NCI-H345 treated with DMSO at 0.1 percent for 48 hours (cell line): ENCODE results near the gene ESRRA.
A peak's percentile ranks its signal among the peaks of the same experiment; 100 is the strongest.
"Not testable (repeated sequence)": the region's sequence is repeated elsewhere in the genome, so short reads cannot be mapped to it uniquely, and the experiment has no call there.

Source experiments
- DNase-seq: peaks from one replicate; lab custom pipeline; 2025; ENCODE audit not compliant: unreplicated experiment; lab: John Stamatoyannopoulos, UW

The ESRRA gene

DNA sequence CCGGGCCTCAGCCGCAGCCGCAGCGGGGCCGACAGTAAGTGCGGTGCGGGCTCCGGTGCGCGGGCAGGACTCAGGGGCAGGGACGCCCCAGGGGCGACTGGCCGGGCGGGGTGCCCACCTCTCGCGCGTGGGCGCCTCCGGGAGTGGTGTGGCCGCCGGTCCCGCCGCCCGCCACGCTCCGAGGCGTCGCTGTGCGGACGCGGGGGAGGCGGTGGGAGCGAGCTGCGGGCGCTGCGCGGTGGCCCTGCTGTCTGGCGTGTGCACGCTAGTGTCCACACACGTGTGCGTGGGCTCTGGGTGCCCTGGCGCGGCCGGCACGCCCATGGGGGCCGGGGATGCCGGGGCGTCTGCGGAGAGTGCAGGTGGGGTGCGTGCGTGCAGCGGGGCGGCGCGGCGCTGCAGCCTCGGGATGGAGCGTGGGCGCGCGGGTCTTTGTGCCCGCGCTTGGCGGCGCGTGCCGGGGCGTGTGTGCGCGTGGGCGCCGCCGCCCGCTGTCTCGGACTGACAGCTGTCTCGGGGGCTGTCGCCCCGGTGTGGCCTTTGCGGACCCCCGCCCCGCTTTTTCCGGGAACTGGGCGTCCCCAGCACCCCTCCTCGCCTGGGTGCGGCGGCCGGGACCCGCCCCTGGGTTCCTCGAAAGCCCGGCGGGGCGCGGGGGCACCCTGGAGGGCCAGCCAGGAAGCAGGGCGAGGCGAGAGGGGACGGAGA is 13.4 kb upstream of the ESRRA start:
- DNase-seq: no peak

DNA sequence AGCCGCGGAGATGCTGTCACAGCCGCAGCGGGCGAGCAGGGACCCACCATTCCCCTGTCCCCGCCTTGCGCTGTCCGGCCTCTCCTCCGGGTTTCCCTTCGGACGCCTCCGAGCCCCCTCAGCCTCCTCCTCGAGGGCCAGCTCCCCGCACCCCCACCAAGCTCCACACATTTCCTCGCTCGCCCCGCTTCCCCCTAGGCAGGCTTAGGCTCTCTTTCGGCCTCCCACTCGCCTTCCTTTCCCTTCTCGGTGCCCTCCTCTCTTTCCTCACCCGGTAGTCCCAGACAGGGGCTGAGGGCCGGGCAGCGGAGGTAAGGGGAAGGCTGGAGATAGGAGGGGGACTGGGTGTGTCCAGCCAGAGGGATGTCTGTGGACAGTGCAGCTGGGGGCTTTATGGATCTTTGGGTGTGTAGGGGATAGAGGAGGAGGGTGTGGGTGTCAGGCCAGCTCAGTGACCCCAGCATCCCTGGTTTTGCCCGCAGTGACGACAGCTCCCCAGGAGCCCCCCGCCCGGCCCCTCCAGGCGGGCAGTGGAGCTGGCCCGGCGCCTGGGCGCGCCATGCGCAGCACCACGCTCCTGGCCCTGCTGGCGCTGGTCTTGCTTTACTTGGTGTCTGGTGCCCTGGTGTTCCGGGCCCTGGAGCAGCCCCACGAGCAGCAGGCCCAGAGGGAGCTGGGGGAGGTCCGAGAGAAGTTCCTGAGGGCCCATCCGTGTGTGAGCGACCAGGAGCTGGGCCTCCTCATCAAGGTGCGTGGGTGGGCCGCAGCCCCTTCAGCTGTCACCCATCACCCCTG is 12.7 kb upstream of the ESRRA start:
- DNase-seq: no peak

DNA sequence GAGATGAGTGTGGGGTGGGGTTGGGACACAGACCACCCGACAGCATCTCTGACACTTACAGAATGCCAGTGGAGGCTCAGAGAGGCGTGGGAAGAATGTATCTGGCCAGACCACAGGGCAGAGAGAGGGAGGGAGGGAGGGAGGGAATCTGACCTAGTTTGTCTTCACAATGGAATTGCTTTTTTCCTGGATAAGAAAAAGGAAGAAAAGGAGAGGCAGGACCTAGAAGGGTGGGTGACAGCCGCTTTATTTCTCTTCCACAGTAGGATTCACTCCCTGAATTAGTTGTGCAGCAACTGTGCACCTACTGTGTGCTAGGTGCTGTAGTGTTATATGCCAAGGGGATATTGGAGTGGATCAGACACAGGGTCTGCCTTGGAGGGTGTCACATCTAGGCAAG is 10.6 kb upstream of the ESRRA start:
- no peak for DNase-seq

DNA sequence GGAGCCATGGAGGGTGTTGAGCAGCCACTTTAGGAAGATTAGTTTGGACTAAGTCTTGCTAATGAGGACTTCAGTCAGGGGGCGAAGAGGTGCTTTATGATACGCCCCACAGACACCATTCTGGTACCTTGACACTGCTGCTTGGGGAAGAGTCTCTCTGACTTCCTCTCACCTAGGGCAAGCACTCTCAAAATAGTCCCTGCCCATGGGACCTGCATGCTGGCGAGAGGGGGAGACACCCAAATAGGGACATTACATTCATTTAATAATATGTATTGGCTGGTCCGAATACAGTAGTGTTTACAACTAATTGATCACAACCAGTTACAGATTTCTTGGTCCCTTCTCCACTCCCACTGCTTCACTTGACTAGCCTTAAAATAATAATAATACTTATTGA is 9.6 kb upstream of the ESRRA start:
- DNase-seq: no peak

DNA sequence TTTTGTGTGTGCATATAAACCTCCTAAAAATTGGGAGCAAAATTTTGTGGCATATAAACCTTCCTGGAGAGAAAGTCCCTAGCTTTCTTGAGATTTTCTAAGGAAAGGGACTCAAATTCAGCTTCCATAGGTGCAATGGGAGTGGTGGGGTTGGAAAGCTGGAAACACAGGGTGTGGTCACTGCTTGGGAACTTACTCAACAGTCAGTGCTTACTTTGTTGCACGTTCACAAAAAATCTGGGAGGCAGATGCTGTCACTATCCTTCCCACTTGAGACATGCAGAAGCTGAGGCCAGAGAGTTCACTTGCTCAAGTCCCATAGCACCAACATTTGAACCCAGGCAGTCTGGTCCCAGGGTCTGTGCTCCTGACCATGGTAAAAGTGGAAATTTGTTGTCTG is 9.1 kb upstream of the ESRRA start:
- DNase-seq: no peak

DNA sequence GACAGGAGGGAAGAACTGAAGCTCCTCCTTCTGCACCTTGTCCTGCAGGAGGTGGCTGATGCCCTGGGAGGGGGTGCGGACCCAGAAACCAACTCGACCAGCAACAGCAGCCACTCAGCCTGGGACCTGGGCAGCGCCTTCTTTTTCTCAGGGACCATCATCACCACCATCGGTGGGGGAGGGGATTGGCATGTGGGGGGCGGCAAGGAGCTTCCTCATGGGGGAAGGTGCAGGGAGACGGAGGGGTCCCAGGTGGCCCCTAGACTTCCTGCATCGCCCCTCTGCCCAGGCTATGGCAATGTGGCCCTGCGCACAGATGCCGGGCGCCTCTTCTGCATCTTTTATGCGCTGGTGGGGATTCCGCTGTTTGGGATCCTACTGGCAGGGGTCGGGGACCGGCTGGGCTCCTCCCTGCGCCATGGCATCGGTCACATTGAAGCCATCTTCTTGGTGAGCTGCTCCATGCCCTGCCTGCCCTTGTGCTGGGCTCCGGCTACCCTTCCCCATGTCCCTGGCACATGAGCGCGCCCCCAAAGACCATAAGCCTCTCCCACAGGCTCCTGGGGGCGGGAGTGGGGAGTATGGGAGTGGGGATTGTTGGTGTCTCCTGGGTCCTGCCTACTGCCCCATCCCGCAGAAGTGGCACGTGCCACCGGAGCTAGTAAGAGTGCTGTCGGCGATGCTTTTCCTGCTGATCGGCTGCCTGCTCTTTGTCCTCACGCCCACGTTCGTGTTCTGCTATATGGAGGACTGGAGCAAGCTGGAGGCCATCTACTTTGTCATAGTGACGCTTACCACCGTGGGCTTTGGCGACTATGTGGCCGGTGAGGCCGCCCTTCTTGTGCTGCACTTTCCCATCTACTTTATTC is 8.3 kb upstream of the ESRRA start:
- DNase-seq: no peak

DNA sequence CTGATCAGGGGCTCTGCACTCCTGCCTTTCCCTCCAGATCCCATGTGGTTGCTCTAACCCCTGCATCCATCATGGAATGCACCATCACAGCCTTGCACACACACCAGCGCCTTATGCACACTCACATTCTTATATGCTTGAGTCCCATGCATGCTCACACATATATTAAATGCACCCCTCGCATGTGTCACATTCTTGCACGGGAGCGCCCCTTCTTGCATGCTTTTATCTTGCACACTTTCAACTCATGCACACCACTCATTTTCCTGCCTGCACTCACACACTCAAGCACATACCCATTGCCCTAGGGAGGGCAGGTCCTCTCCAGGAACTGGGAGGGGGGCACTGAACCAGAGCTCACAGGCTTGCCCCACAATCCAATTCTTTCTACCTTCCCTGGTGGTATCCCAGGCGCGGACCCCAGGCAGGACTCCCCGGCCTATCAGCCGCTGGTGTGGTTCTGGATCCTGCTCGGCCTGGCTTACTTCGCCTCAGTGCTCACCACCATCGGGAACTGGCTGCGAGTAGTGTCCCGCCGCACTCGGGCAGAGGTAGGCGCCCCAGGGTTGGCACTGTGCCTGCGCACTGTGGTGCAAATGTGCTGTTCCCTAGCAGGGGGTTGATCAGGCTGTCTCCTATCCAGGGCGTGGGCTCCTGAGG is 7.5 kb upstream of the ESRRA start:
- DNase-seq: peak; percentile 56

DNA sequence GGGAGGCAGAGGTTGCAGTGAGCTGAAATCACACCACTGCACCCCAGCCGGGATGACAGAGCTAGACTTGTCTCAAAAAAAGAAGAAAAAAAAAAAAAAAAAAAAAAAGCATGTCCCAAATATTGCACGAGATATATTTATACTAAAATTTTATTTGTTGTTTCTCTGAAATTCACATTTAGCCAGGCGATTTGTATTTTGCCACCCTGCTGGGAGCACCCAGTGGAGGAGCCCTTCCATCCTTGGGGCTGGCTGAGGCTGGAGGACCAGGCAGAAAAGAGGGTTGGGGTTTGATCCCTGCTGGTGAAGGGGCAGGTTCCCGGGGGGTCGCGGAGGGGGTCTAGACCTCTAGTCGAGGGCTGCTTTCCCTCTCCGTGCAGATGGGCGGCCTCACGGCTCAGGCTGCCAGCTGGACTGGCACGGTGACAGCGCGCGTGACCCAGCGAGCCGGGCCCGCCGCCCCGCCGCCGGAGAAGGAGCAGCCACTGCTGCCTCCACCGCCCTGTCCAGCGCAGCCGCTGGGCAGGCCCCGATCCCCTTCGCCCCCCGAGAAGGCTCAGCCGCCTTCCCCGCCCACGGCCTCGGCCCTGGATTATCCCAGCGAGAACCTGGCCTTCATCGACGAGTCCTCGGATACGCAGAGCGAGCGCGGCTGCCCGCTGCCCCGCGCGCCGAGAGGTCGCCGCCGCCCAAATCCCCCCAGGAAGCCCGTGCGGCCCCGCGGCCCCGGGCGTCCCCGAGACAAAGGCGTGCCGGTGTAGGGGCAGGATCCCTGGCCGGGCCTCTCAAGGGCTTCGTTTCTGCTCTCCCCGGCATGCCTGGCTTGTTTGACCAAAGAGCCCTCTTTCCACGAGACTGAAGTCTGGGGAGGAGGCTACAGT is 6.1 kb upstream of the ESRRA start:
- no peak for DNase-seq

DNA sequence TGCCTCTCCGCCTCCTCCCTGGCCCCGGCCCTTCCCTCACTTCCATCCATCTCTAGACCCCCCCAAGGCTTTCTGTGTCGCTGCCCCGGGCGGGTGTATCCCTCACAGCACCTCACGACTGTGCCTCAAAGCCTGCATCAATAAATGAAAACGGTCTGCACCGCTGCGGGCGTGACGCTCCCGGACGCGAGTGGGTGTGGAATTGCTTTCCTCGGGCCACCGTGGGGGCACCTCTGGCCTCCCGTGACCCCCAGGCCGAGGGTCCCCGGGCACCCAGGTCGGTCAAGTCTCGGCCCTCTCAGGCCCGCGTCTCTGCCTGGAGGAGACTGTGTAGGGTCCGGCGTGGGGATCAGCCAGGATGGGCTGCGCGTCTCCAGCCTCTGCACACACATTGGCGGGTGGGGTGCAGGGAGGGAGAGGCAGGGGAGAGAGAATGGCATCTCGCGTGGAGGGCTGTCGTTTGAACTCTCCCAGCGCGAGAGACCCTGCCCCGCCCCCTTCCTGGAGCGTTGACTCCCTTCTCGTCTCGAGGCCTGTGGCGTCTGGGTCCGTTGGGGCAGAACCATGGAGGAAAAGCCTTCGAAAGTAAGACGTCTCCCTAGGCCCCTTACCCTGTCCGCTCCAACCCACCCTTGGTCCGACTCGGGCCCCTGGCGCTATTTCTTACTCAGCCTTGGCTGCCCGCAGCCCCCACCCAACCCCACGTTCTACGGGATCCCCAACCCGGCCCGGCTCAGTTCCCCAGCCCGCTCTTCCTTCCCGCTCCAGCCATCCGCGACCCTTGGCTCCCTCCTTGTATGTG is 5.3 kb upstream of the ESRRA start, which contains the start of gene CATSPERZ:
Gene CATSPERZ (plus strand): TSS at position 512 of the 802 bp plus-strand sequence. CDS start 53 bp downstream, at position 565.
- no peak for DNase-seq

DNA sequence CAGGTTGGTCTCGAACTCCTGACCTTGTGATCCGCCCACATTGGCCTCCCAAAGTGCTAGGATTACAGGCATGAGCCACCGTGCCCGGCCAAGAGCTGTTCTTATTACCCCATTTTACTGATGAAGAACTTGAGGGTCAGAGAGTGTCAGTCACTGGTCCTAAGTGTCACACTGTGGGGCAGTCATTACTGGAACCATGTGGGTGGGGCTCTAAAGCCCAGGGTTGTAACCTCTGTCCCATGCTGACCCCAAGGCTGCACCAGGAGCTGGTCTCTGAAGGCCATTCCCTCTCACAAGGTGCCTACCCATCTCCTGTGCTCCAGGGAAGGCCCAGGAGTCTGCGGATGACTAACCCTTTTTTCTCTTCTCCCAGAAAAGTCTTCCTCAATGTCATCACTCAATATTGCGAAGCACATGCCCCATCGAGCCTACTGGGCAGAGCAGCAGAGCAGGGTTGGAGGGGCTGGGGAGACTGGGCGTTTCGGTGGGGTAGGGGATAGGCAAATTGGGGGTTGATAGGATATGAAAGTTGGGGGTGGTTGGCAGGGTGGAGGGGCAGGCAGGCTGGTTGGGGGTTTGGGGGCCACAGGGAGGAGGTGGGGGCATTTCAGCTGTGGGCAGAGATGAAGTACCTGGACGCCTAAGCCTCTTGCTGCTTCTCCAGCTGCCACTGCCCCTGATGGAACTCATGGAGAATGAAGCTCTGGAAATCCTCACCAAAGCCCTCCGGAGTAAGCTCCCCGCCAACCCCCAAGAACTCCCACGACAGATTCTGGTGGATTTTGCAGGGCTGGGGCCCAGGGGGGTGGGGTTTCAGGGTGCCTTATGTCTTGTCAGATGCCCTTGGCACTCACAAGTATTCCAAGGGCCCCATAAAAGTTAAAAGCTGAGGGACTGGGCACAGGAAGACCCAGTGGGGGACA is 2.0 kb upstream of the ESRRA start:
- DNase-seq: no peak

DNA sequence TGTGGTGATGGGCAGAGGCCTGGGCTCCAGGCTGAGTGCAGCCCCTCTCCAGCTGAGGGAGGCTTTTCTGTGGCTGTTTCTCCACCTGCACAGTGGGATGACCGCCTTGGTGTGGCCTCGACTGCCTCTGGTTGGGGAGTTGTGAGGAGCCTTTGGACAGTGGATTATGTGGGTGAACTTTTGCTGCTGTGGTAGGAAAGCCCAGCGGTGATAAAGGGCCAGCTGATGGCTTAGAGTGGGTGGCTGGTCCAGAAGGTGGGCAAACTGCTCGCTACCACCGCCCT is 1.4 kb upstream of the ESRRA start:
- DNase-seq: no peak

DNA sequence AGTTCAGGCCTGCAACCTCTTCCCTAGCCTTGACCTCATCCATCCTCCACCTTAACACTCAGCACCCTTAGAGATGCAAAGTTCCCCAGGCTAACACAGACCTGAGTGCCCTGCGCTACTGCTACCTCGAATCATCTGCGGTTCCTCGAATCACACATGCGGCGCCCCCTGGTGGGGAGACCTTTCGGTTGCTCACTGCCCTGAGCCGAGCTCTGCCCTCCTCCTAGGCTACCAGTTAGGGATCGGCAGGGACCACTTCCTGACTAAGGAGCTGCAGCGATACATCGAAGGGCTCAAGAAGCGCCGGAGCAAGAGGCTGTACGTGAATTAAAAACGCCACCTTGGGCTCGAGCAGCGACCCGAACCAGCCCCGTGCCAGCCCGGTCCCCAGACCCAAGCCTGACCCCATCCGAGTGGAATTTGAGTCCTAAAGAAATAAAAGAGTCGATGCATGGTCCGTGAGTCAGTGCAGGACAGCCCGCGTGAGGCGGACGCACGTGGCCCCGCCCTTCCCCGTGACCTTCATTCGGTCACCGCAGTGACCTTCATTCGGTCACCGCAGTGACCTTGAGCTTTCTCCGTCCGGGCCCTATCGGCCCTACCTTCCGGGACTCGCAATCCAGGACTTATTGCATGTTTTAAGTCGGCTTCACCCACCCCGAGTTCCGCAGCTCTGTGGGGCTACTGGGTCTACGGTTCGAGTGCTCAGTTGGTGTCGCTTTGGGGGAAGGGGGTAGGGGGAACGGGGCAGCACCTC is 830 bp upstream of the ESRRA start:
- DNase-seq: peak; percentile 84

DNA sequence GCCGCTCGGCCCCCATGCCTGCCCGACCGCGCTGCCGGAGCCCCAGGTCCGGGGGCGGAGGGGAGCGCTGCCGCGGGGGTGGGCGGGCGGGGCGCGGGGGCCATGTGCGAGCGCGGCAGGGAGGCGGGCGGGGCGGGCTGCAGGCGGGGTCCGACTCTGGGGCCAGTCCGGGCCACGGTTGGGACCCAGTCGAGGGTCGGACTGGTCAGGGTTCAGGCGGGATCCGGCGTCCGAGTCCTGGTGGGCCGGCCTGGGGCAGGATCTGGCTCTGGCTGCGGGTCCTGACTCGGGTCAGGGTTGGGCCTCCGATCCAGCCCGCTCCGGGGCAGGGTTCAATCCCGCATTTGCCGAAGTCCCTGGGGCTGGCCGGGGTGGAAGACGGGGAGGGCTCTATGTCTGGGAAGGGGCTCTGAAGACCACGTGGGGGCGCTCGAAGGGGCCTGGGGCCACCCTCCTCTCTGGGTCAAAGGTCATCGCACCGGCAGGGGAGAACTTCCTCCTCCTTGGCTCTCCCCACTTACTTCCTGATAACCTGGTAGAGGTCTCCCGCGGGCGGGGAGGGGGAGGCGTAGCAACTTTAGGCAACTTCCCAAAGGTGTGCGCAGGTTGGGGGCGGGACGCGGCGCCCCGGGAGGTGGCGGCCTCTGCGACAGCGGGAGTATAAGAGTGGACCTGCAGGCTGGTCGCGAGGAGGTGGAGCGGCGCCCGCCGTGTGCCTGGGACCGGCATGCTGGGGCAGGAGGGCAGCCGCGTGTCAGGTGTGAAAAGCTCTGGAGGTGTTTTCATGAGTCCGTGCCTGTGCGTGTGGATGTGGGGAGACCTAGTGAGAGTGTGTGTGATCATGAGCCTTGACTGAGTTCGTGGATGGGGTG is 603 bp downstream of the ESRRA start:
- peak; percentile 19 for DNase-seq

DNA sequence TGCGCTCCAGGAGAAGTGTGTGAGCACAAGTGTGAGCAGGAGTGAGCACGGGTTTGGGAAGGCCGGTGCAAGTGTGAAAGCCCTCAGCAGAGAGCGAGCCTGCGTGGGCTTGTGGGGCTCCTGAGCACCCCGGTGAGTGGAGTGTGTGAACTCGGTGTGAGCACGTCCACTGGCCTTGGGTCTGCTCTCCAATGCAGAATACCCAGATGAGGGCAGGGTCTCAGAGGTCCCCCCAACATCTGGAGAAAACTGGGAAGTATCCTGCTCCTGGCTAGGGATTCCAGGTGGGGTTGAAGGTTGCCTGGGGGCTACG is 1.2 kb downstream of the ESRRA start:
- no peak for DNase-seq

DNA sequence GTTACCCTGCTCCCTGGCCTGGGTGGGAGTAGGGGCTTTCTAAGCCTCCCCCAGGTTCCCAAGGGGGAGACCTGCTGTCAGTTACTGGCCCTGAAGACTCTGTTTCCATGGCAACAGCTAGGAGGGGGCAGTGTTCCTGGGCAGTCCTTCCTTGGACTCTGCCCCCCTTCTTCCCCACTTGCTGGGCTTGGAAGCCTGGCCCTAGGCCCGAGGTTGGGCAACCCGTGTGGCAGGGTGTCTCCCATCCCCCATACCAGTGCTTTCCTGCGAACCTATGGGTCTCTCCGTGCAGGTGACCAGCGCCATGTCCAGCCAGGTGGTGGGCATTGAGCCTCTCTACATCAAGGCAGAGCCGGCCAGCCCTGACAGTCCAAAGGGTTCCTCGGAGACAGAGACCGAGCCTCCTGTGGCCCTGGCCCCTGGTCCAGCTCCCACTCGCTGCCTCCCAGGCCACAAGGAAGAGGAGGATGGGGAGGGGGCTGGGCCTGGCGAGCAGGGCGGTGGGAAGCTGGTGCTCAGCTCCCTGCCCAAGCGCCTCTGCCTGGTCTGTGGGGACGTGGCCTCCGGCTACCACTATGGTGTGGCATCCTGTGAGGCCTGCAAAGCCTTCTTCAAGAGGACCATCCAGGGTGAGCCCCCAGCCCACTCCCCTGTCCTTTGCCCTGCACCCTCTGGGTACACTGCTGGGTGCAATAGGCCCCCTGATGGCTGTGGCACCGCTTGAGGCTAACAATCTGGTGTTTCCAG is 1.7 kb downstream of the ESRRA start:
- DNase-seq: no peak

DNA sequence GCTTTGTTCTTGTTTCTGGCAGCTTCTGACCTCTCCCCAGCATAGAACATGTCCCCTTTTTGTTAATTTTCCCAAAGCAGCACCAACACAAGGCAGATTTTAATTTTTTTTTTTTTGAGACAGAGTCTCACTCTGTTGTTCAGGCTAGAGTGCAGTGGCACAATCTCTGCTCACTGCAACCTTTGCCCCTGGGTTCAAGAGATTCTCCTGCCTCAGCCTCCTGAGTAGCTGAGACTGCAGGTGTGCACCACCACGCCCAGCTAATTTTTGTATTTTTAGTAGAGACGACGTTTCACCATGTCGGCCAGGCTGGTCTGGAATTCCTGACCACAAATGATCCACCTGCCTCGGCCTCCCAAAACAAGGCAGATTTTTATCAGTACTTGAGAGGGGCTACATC is 2.5 kb downstream of the ESRRA start:
- DNase-seq: not testable (repeated sequence)
